Mesothelial cell of epicardium (in vitro differentiated cells): ENCODE results near the gene DTD2. TPM values are rescaled to one million over a fixed set of nuclear protein-coding genes. Genes with fewer than 3 reads are reported as not detected.

Experiments
- DNase-seq, 2 experiments: peaks; one replicate each; pipeline ENCODE4 v3.0.0; 2021; ENCODE audit warnings: low spot score in 2 of 2; ENCODE audit not compliant: unreplicated experiment in 2 of 2
- H3K27ac Mint-ChIP-seq: 2 replicates; pipeline ENCODE4 v1.8.0; 2021; ENCODE audit warnings: mixed read lengths
- H3K27me3 Mint-ChIP-seq: 2 replicates; pipeline ENCODE4 v1.8.0; 2021; ENCODE audit warnings: low read depth, mixed read lengths
- H3K36me3 Mint-ChIP-seq: 2 replicates; pipeline ENCODE4 v1.8.0; 2021; ENCODE audit warnings: mixed read lengths
- H3K4me1 Mint-ChIP-seq: 2 replicates; pipeline ENCODE4 v1.8.0; 2021; ENCODE audit warnings: mixed read lengths
- H3K4me3 Mint-ChIP-seq: 2 replicates; pipeline ENCODE4 v1.8.0; 2021; ENCODE audit warnings: mild to moderate bottlenecking, moderate library complexity, mixed read lengths
- H3K9me3 Mint-ChIP-seq: 2 replicates; pipeline ENCODE4 v1.8.0; 2021; ENCODE audit warnings: mixed read lengths
- total RNA-seq: library from RNA; stranded (reverse); gene quantifications from 3 replicates; pipeline ENCODE4 v1.2.1, GENCODE V29; 2021
- TF ChIP-seq, protein P1 (sequence below): fragments of 200-600 bp; sonication (generic); IDR thresholded peaks from one replicate; pipeline ENCODE4 v1.5.0; 2021; ENCODE audit warnings: antibody characterized with exemption; ENCODE audit not compliant: unreplicated experiment

Gene DTD2
- total RNA-seq, 1 donor from 2014 or later, result 28.7 TPM

DNA sequence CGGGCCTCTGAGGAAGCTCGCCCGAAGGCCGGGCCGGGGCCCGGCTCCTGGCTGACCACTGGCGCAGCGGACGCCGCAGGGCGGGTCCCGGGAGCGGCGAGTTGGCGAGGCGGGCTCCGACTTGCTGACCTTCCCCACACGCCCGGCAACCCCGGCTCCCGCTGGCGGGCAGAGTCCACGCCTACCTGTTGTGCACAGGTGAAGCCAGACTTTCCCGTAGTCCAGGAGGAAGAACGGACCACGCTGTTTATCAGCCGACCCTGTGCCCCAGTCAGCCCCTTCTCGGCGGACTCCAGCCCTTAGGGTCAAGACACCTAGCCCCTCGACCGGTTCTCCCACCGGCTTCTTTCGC, 37.4 kb downstream of the DTD2 start:
- no peaks in the 10 kb centered on the region for H3K27me3 Mint-ChIP-seq
- H3K27ac Mint-ChIP-seq, result peak overlapping the region; percentile 96
- peak overlapping the region; percentile 98 for H3K4me3 Mint-ChIP-seq
- no peaks in the 10 kb centered on the region for H3K9me3 Mint-ChIP-seq
- H3K4me1 Mint-ChIP-seq, result peaks cover 15% of the 10 kb centered on the region
- no peaks in the 10 kb centered on the region for H3K36me3 Mint-ChIP-seq
- peak in 1 of 2 experiments; percentile 19 for DNase-seq
- TF ChIP-seq, protein P1, sequence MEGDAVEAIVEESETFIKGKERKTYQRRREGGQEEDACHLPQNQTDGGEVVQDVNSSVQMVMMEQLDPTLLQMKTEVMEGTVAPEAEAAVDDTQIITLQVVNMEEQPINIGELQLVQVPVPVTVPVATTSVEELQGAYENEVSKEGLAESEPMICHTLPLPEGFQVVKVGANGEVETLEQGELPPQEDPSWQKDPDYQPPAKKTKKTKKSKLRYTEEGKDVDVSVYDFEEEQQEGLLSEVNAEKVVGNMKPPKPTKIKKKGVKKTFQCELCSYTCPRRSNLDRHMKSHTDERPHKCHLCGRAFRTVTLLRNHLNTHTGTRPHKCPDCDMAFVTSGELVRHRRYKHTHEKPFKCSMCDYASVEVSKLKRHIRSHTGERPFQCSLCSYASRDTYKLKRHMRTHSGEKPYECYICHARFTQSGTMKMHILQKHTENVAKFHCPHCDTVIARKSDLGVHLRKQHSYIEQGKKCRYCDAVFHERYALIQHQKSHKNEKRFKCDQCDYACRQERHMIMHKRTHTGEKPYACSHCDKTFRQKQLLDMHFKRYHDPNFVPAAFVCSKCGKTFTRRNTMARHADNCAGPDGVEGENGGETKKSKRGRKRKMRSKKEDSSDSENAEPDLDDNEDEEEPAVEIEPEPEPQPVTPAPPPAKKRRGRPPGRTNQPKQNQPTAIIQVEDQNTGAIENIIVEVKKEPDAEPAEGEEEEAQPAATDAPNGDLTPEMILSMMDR, result no peak

DNA sequence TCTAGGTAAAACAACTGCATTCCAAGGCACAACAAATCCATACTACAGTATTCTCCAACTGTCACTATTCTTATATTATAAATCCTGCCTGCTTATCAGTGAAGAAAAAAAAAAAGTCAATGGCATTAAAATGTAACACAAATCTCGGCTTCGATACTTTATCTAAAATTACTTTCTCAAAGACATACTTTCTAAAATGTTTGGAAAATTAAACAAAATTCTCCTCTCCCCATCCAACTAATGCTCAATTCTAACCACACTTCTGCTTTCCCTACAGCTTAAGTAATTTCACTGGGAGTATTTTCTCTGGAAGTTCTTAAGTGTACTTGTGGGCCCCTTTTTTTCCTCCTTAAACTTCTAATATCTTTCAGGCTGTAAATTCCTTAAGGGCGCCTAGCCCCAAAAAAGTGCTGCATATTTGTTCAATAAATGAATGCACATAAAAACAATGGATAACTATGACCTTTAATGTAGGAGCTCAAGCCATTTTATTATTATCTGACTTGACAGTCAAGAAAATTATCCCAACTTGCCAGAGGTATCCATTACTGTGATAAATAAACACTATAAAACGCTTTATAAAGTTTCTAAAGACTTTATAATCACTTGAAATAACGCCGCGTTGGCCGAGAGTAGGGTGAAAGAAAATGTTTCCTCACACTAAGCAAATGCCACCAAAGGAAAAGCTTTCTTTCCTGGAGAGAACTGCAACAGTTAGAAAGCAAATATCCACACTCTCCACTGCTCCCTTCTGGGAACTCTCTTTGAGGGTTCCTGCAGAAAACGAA, 37.9 kb downstream of the DTD2 start:
- peaks cover 15% of the 10 kb centered on the region for H3K4me1 Mint-ChIP-seq
- no peak for DNase-seq
- no peaks in the 10 kb centered on the region for H3K36me3 Mint-ChIP-seq
- H3K27ac Mint-ChIP-seq, result peak overlapping the region; percentile 62
- TF ChIP-seq, protein P1, result no peak
- H3K9me3 Mint-ChIP-seq, result no peaks in the 10 kb centered on the region
- peak overlapping the region; percentile 98 for H3K4me3 Mint-ChIP-seq
- no peaks in the 10 kb centered on the region for H3K27me3 Mint-ChIP-seq

DNA sequence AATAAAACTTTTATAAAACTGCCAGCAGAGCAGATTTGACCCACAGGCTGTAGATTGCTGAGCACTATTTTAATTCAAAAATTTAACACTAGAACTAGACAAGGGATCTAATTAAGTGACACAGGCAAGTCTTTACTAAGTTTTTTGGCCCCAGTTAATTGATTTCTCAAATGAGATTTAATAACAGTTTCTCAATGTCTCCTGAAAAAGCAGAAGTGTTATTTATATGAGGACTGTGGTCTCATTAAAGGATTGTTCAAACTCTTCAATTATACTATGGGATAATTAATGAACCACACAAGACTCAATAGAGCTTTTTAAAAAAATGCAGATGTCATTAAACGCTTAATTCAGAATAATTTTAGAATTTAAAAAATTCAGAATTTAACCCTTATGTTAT, 38.9 kb downstream of the DTD2 start:
- TF ChIP-seq, protein P1, result no peak
- Mint-ChIP-seq H3K27me3 (no peaks in the 10 kb centered on the region), H3K27ac (peak overlapping the region; percentile 50), H3K36me3 (no peaks in the 10 kb centered on the region), H3K4me3 (no peak overlapping the region), H3K4me1 (peaks cover 18% of the 10 kb centered on the region), H3K9me3 (no peaks in the 10 kb centered on the region)
- DNase-seq, result no peak

DNA sequence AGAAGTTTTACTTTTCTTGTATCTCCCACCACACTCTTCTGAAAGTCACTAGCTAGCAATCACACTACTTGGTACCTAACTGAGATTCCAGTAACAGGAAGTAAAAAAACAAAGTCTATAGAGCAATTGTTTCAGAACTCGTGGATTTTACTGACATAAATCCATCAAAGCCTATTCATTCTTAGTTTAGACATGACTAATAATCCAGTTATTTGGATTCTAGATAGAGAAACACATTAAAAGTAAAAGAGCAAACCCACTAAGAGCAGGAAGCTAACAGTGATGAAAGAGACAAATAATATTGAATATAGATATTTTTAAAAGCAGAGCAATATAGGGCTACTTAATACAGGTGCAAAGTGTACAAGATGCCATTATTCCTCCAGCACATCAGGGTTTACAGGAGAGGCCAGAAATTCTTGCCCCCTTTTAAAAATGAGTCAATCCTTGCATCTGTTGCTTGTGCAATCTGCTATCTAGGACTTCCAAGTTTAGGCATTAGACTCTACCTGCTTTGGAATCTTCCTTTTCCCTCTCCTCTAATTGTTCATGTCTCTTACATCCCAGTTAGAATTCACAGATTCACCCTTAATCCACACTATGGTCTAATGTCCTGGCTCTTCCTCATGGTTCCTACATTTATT, 43.0 kb downstream of the DTD2 start:
- Mint-ChIP-seq H3K4me1 (peaks cover 24% of the 10 kb centered on the region), H3K27me3 (no peaks in the 10 kb centered on the region), H3K27ac (no peak overlapping the region), H3K36me3 (no peaks in the 10 kb centered on the region), H3K4me3 (no peak overlapping the region), H3K9me3 (no peaks in the 10 kb centered on the region)
- no peak for DNase-seq
- TF ChIP-seq, protein P1, result no peak

DNA sequence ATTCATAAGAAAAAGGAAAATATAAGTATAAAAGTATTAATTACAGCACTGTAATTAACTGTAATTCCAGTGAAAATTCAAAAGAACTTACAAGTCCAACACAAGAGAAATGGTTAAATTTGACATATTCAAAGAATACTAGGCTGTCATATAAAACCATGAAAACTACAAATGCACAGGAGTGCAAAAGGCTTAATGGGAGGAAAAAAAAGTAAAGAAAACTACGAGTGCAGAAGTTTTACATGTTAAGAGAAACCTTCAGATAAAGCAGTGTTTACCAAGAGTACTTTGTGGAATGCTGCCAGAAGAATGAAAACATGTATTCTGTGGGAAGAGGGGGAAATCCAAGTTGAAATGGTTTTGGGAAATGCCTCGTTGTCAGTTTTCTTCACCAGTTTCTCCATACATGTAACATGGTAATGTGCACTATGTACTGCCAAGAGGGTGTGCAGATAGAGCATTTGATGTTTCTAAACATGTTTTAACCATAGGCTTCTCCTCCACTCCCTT, 46.0 kb downstream of the DTD2 start:
- Mint-ChIP-seq H3K27me3 (no peaks in the 10 kb centered on the region), H3K9me3 (no peaks in the 10 kb centered on the region), H3K4me3 (no peak overlapping the region), H3K4me1 (peaks cover 15% of the 10 kb centered on the region), H3K36me3 (no peaks in the 10 kb centered on the region), H3K27ac (peak overlapping the region; percentile 34)
- no peak for DNase-seq
- TF ChIP-seq, protein P1, result no peak
